H1 (cell line): Measurements from ENCODE around the gene KRT81. TPM values are rescaled to one million over a fixed set of nuclear protein-coding genes. Genes with fewer than 3 reads are reported as not detected.

Source experiments
- CTCF ChIA-PET: fragments of 300-600 bp; sonication (Branson Sonifier 250); formaldehyde crosslinking; loops from one replicate; lab custom pipeline; 2021; ENCODE audit not compliant: partially characterized antibody; lab: Charles Lee
- POLR2A ChIA-PET: fragments of 300-600 bp; sonication (Branson Sonifier 250); formaldehyde crosslinking; loops from one replicate; lab custom pipeline; 2021; ENCODE audit warnings: inconsistent platforms; ENCODE audit not compliant: partially characterized antibody; lab: Charles Lee
- DNase-seq, 2 experiments: peaks; one replicate each; pipeline versions ENCODE4 v3.0.0 to v3.0.0-alpha.2; 2010 to 2022; ENCODE audit warnings: low spot score in 2 of 2, low read depth in 1 of 2, mixed read lengths in 1 of 2
- FAIRE-seq: peaks from 2 replicates; lab custom pipeline; 2011; peaks lifted over from hg19 to GRCh38; lab: Jason Lieb, UNC
- H2AFZ ChIP-seq: 2 replicates; pipeline ENCODE4 v1.8.1; 2012; ENCODE audit warnings: low read length, inconsistent platforms
- H2AK5ac ChIP-seq: 2 replicates; pipeline ENCODE4 v1.6.1; 2013; ENCODE audit warnings: low read depth, low read length
- H2BK120ac ChIP-seq: replicated peaks from 2 replicates; pipeline ENCODE3; 2013; ENCODE audit warnings: low read depth, low read length, inconsistent platforms
- H2BK12ac ChIP-seq: 2 replicates; pipeline ENCODE4 v1.6.1; 2013; ENCODE audit warnings: low read depth, low read length
- H2BK15ac ChIP-seq: 2 replicates; pipeline ENCODE4 v1.6.1; 2013; ENCODE audit warnings: low read length
- H2BK20ac ChIP-seq: 2 replicates; pipeline ENCODE4 v1.6.1; 2013; ENCODE audit warnings: low read length
- H2BK5ac ChIP-seq: 2 replicates; pipeline ENCODE4 v1.6.1; 2013; ENCODE audit warnings: low read depth, low read length
- H3K14ac ChIP-seq: 2 replicates; pipeline ENCODE4 v1.6.1; 2013; ENCODE audit warnings: inconsistent platforms; ENCODE audit not compliant: insufficient read length
- H3K18ac ChIP-seq: 2 replicates; pipeline ENCODE4 v1.6.1; 2013; ENCODE audit warnings: low read length; ENCODE audit errors: extremely low read depth
- H3K23ac ChIP-seq: 2 replicates; pipeline ENCODE4 v1.6.1; 2013; ENCODE audit warnings: inconsistent platforms; ENCODE audit not compliant: insufficient read length
- H3K23me2 ChIP-seq: 2 replicates; pipeline ENCODE4 v1.6.1; 2013; ENCODE audit warnings: low read depth, low read length
- H3K27ac ChIP-seq: 2 replicates; pipeline ENCODE4 v1.6.1; 2011; ENCODE audit warnings: low read depth, low read length, inconsistent platforms
- H3K27me3 ChIP-seq, 4 experiments: replicated peaks in 1 of 4; 1 replicate in 1 of 4; 2 replicates in 3 of 4; pipeline versions ENCODE4 v1.6.1 to v1.8.1; 2011 to 2013; ENCODE audit warnings: low read length in 3 of 4, mild to moderate bottlenecking in 3 of 4, inconsistent platforms in 2 of 4, mixed read lengths in 2 of 4, moderate library complexity in 1 of 4; ENCODE audit not compliant: control insufficient read depth in 3 of 4, insufficient read depth in 3 of 4; ENCODE audit errors: extremely low read depth in 1 of 4
- H3K36me3 ChIP-seq, 4 experiments: 2 replicates each; pipeline versions ENCODE4 v1.6.1 to v1.8.1; 2011 to 2013; ENCODE audit warnings: mild to moderate bottlenecking in 4 of 4, low read length in 3 of 4, moderate library complexity in 2 of 4, control low read depth in 1 of 4, inconsistent platforms in 1 of 4; ENCODE audit not compliant: insufficient read depth in 4 of 4, control insufficient read depth in 2 of 4
- H3K4ac ChIP-seq: replicated peaks from 2 replicates; pipeline ENCODE3; 2013; ENCODE audit warnings: low read length, low read depth, mixed read lengths, inconsistent platforms; ENCODE audit not compliant: insufficient read length
- H3K4me1 ChIP-seq, 4 experiments: replicated peaks in 1 of 4; 1 replicate in 1 of 4; 2 replicates in 3 of 4; pipeline versions ENCODE4 v1.6.1 to v1.8.1; 2011 to 2013; ENCODE audit warnings: low read length in 3 of 4, inconsistent platforms in 2 of 4, mixed read lengths in 1 of 4; ENCODE audit not compliant: insufficient read depth in 4 of 4, control insufficient read depth in 3 of 4
- H3K4me2 ChIP-seq, 2 experiments: 2 replicates each; pipeline versions ENCODE4 v1.6.1 to v1.8.1; 2011 to 2013; ENCODE audit warnings: low read depth in 2 of 2, low read length in 2 of 2, control low read depth in 1 of 2, inconsistent platforms in 1 of 2, mild to moderate bottlenecking in 1 of 2; ENCODE audit not compliant: insufficient read depth in 1 of 2
- H3K4me3 ChIP-seq, 4 experiments: fragments of 200-600, 300-600 bp in 1 of 4; sonication (generic), shearing (Covaris generic), sonication (Bioruptor Twin) in 1 of 4; 2 replicates each; pipeline versions ENCODE4 v1.5.1 to v1.8.1; 2011 to 2016; ENCODE audit warnings: low read length in 4 of 4, low read depth in 3 of 4, control low read depth in 2 of 4, inconsistent platforms in 2 of 4, mild to moderate bottlenecking in 2 of 4, mixed read lengths in 1 of 4, moderate library complexity in 1 of 4; ENCODE audit not compliant: insufficient read depth in 2 of 4; ENCODE audit errors: extremely low read depth in 1 of 4
- H3K56ac ChIP-seq: replicated peaks from 2 replicates; pipeline ENCODE3; 2013; ENCODE audit warnings: low read depth, mild to moderate bottlenecking, mixed read lengths, low read length, inconsistent platforms; ENCODE audit not compliant: insufficient read length
- H3K79me1 ChIP-seq: 2 replicates; pipeline ENCODE4 v1.6.1; 2013; ENCODE audit warnings: low read depth, low read length, control low read depth
- H3K79me2 ChIP-seq, 2 experiments: 2 replicates each; pipeline versions ENCODE4 v1.6.1 to v1.8.1; 2012 to 2013; ENCODE audit warnings: low read length in 2 of 2, mild to moderate bottlenecking in 2 of 2, inconsistent platforms in 1 of 2; ENCODE audit not compliant: insufficient read depth in 2 of 2, control insufficient read depth in 1 of 2
- H3K9ac ChIP-seq, 4 experiments: replicated peaks in 1 of 4; 1 replicate in 1 of 4; 2 replicates in 3 of 4; pipeline versions ENCODE4 v1.6.1 to v1.8.1; 2011 to 2013; ENCODE audit warnings: low read depth in 3 of 4, low read length in 3 of 4, control low read depth in 2 of 4, mild to moderate bottlenecking in 2 of 4, moderate library complexity in 2 of 4, inconsistent platforms in 1 of 4; ENCODE audit errors: extremely low read depth in 1 of 4
- H3K9me3 ChIP-seq, 2 experiments: 2 replicates each; pipeline versions ENCODE4 v1.6.1 to v1.8.1; 2012 to 2013; ENCODE audit warnings: mild to moderate bottlenecking in 2 of 2, moderate library complexity in 2 of 2, control low read depth in 1 of 2, inconsistent platforms in 1 of 2, low read depth in 1 of 2, low read length in 1 of 2, mixed read lengths in 1 of 2; ENCODE audit not compliant: insufficient read depth in 2 of 2
- H4K20me1 ChIP-seq, 2 experiments: replicated peaks in 1 of 2; 2 replicates each; pipeline versions ENCODE3 to v1.8.1; 2011 to 2013; ENCODE audit warnings: inconsistent platforms in 2 of 2, low read length in 2 of 2, mild to moderate bottlenecking in 1 of 2; ENCODE audit not compliant: insufficient read depth in 2 of 2, control insufficient read depth in 1 of 2
- H4K5ac ChIP-seq: 2 replicates; pipeline ENCODE4 v1.6.1; 2013; ENCODE audit warnings: low read length, low read depth, mixed read lengths, inconsistent platforms; ENCODE audit not compliant: insufficient read length
- H4K8ac ChIP-seq: 2 replicates; pipeline ENCODE4 v1.8.0; 2013; ENCODE audit warnings: mild to moderate bottlenecking, moderate library complexity, low read length, inconsistent platforms; ENCODE audit not compliant: insufficient read depth; ENCODE audit errors: extremely low read depth
- H4K91ac ChIP-seq: replicated peaks from 2 replicates; pipeline ENCODE3; 2013; ENCODE audit warnings: low read length, mixed read lengths, inconsistent platforms; ENCODE audit not compliant: insufficient read length
- BACH1 ChIP-seq: IDR thresholded peaks from 2 replicates; pipeline ENCODE4 v1.6.1; 2012; ENCODE audit warnings: low read length, improper control_type of control experiment
- CEBPB ChIP-seq: IDR thresholded peaks from 2 replicates; pipeline ENCODE4 v1.6.1; 2012; ENCODE audit warnings: low read depth, low read length
- GABPA ChIP-seq: IDR thresholded peaks from 2 replicates; pipeline ENCODE4 v1.6.1; 2011; ENCODE audit warnings: mild to moderate bottlenecking, low read length, moderate library complexity, borderline replicate concordance; ENCODE audit not compliant: insufficient read depth
- HDAC2 ChIP-seq, 2 experiments: fragments of 300-600 bp in 1 of 2; sonication (generic) in 1 of 2; IDR thresholded peaks; 2 replicates each; pipeline ENCODE4 v1.6.1; 2011 to 2012; ENCODE audit warnings: low read depth in 2 of 2, low read length in 2 of 2, mild to moderate bottlenecking in 2 of 2, moderate library complexity in 2 of 2, borderline replicate concordance in 1 of 2, inconsistent platforms in 1 of 2
- RNF2 ChIP-seq: fragments of 200-900, 300-1000 bp; sonication (generic); IDR thresholded peaks from 2 replicates; pipeline ENCODE4 v1.7.1; 2016; ENCODE audit warnings: borderline replicate concordance, low read depth, mild to moderate bottlenecking, antibody characterized with exemption, low read length; ENCODE audit not compliant: poor library complexity, severe bottlenecking; ENCODE audit errors: missing control alignments
- SIX5 ChIP-seq: IDR thresholded peaks from 2 replicates; pipeline ENCODE4 v1.6.1; 2011; ENCODE audit warnings: mild to moderate bottlenecking, low read depth, low read length
- SRF ChIP-seq: IDR thresholded peaks from 2 replicates; pipeline ENCODE4 v1.6.1; 2011; ENCODE audit warnings: mild to moderate bottlenecking, low read depth, low read length, moderate library complexity
- TEAD4 ChIP-seq: IDR thresholded peaks from 2 replicates; pipeline ENCODE4 v1.6.1; 2012; ENCODE audit warnings: low read depth, low read length, inconsistent platforms, mixed read lengths
- WGBS, 2 experiments: shearing (Covaris generic) in 1 of 2; methylation state at CpG; one replicate each; pipeline versions ENCODE4 v1.1.6 to v1.1.7; 2013 to 2015; ENCODE audit warnings: low lambda C conversion rate in 2 of 2, mixed read lengths in 2 of 2, inconsistent platforms in 1 of 2, low coverage in 1 of 2, missing lambda C conversion rate in 1 of 2; ENCODE audit not compliant: insufficient replicate concordance in 2 of 2, insufficient coverage in 1 of 2, insufficient read length in 1 of 2; ENCODE audit errors: extremely low coverage in 1 of 2, missing lambda C conversion rate in 1 of 2; 5-methylcytosine and 5-hydroxymethylcytosine counted together
- polyA plus RNA-seq, 7 experiments: library from polyadenylated mRNA; depleted of rRNA in 3 of 7; stranded (reverse) in 5 of 7; unstranded in 2 of 7; fragments of >200 nt in 5 of 7; fragments of 200-250 nt in 2 of 7; gene quantifications; 1 replicate in 5 of 7; 2 replicates in 1 of 7; 4 replicates in 1 of 7; pipeline versions ENCODE4 v1.2.1 to v1.2.3, GENCODE V29; 2011 to 2013; ENCODE audit warnings: missing spikeins in 2 of 7, mixed read lengths in 2 of 7
- total RNA-seq: library from RNA; stranded (reverse); fragmentation: NEBNext Ultra II Directional; extraction: Animal tissue kit (Norgen Biotek cat#: 25700); gene quantifications from 2 replicates; pipeline ENCODE4 v1.2.1, GENCODE V29; 2021

Gene KRT81
- total and polyA plus RNA-seq, 2 of the 8 experiments (the other 6 are each of a cell fraction or from before 2014, with no cell fraction given) = not detected

DNA sequence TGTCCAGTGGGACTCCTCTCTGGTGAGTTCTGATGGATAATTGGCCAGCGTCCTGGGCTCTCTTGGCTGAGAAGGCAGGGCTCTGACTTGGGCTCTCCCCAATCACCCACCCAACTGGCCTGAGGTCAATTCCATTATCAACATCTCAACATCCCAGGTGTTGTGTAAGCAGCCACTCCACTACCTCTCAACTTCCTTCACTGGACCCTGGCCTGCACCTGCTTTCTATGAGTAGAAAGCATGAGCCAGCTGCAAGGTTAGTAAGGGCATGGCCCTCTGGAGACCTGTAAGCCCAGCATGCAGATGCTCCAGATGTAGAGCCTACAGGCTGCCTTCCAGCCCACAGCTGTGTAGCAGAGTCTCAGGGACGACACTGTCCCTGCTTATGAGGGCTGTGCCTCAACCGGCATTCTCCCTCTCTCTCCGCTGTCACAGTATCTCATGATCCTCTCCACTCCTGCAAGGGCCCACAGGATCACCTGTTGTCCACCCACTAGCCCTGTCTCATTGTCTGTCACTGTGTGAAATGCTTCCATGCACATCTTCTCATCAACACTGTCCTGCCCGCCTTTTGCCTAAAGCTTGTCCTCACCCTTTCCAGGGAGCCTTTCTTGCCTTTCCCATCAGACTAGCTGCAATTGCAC is 5.4 kb upstream of the KRT81 start:
- Histone ChIP-seq H2AK5ac (no peak overlapping the region), H3K79me1 (no peaks in the 10 kb centered on the region), H4K5ac (no peak overlapping the region), H4K8ac (no peak overlapping the region), H2BK20ac (no peak overlapping the region), H3K23ac (no peak overlapping the region), H2BK12ac (no peak overlapping the region), H3K14ac (no peak overlapping the region), H2BK15ac (no peak overlapping the region), H3K36me3 (no peaks in the 10 kb centered on the region), H3K79me2 (no peaks in the 10 kb centered on the region), H2AFZ (no peak overlapping the region), H3K4me2 (no peak overlapping the region), H2BK120ac (no peak overlapping the region), H3K27me3 (peaks cover 0 to 4% (median 0%) of the 10 kb centered on the region in 4 experiments; a peak in 1 of 7 replicates), H4K20me1 (peaks cover 0 to 3% of the 10 kb centered on the region in 2 experiments), H3K4me1 (no peaks in the 10 kb centered on the region), H4K91ac (no peak overlapping the region), H2BK5ac (no peak overlapping the region), H3K27ac (no peak overlapping the region), H3K23me2 (peaks cover 4% of the 10 kb centered on the region; the same call in 1 of the 2 replicates), H3K4ac (no peak overlapping the region), H3K9me3 (no peaks in the 10 kb centered on the region), H3K56ac (no peak overlapping the region), H3K4me3 (no peak overlapping the region), H3K9ac (no peak overlapping the region), H3K18ac (no peak overlapping the region)
- WGBS, 2 experiments = 75% methylated on average over 5 of the region's 5 CpGs; no CpG with 5 or more reads in 1 of the 2 experiments
- DNase-seq = no peak
- POLR2A ChIA-PET = no interaction called here
- CTCF ChIA-PET = interaction anchor here (0.9 to 1.9 kb wide), 12 partner anchors 10 to 85 kb away, joined by 3 to 8 read pairs (median 4); no protein-coding TSS in a partner anchor
- FAIRE-seq = no peak
- TF ChIP-seq RNF2 (no peak), BACH1 (no peak), TEAD4 (no peak), CEBPB (no peak), HDAC2 (IDR thresholded peaks at IDR 0.05; ENCODE audit: borderline replicate concordance in 1 of 2, low read depth in 2 of 2, low read length in 2 of 2) (no peak), SIX5 (no peak), SRF (no peak), GABPA (no peak)
